ENCODE data around the gene ACP2. TPM values are rescaled to one million over a fixed set of nuclear protein-coding genes. Genes with fewer than 3 reads are reported as not detected.

ACP2 gene
- total and polyA plus RNA-seq, 9 of the 15 experiments (the other 6 are each of a cell fraction or from before 2014, with no cell fraction given), result 1.9 to 20.0 (median 11.6) TPM

GRCh38 chr11:47248664-47249377, at the start of gene ACP2 (continued):
- no peak for TF ChIP-seq ZNF274 (IDR thresholded peaks at IDR 0.05; ENCODE audit: borderline replicate concordance, low read depth, low read length)
- TF ChIP-seq ZNF398 (CRISPR knock-in tag; IDR thresholded peaks at IDR 0.05), result no peak
- TF ChIP-seq ZEB2 (IDR thresholded peaks at IDR 0.05), result peak; percentile 99
- peak; percentile 87 for TF ChIP-seq HMGXB4 (CRISPR knock-in tag; IDR thresholded peaks at IDR 0.05)
- peak; percentile 24 for TF ChIP-seq RAD21 (CRISPR knock-in tag; conservative IDR thresholded peaks at IDR 0.05 in 1 of 2, IDR thresholded peaks at IDR 0.05 in 1 of 2)
- no peak for TF ChIP-seq SLC30A9 (CRISPR knock-in tag; IDR thresholded peaks at IDR 0.05)
- 0 out of 2 replicates have a peak, but pooled peaks have one; percentile 11 for TF ChIP-seq ATF4 (CRISPR knock-in tag; IDR thresholded peaks at IDR 0.05)
- no peak for TF ChIP-seq ATF2 (CRISPR knock-in tag; IDR thresholded peaks at IDR 0.05)
- peak; percentile 74 for TF ChIP-seq MYBL2 (IDR thresholded peaks at IDR 0.05; ENCODE audit: low read depth)
- TF ChIP-seq MYBL2 (CRISPR knock-in tag; IDR thresholded peaks at IDR 0.05; ENCODE audit: borderline replicate concordance), result no peak
- no peak for TF ChIP-seq ID3 (CRISPR knock-in tag; IDR thresholded peaks at IDR 0.05)
- peak; percentile 97 for TF ChIP-seq ID3 (tag; IDR thresholded peaks at IDR 0.05)
- TF ChIP-seq E4F1 (CRISPR knock-in tag; IDR thresholded peaks at IDR 0.05; ENCODE audit: borderline replicate concordance), result no peak
- 0 out of 2 replicates have a peak, but pooled peaks have one; percentile 37 for TF ChIP-seq E2F4 (CRISPR knock-in tag; IDR thresholded peaks at IDR 0.05; ENCODE audit: low read depth)

Data from K562 (cell line).